SK-N-SH (cell line): ENCODE measurements around the gene CDC42SE2.

Experiments
- EZH2phosphoT487 ChIP-seq: fragments of 200-600 bp; sonication (generic); IDR thresholded peaks from 2 replicates; pipeline ENCODE4 v1.6.1; 2017; ENCODE audit warnings: low read depth, mixed run types, mild to moderate bottlenecking, antibody characterized with exemption, moderate library complexity, borderline replicate concordance
- POLR2AphosphoS5 ChIP-seq: IDR thresholded peaks from 2 replicates; pipeline ENCODE4 v1.6.1; 2012; ENCODE audit warnings: low read depth, low read length

- TF ChIP-seq EZH2phosphoT487 (no peak), POLR2AphosphoS5 (no peak)
These were observed 42.7 kb upstream of the CDC42SE2 start for GRCh38 chr5:131221008-131221703.
